HCT116 (cell line): ENCODE results near the gene MRAS. TPM values are rescaled to one million over a fixed set of nuclear protein-coding genes. Genes with fewer than 3 reads are reported as not detected.

Source experiments
- ATAC-seq: fragments of 200-7000 bp; cut with Tn5 transposase; 2 replicates; pipeline ENCODE4 v1.9.1; 2020; ENCODE audit warnings: mild to moderate bottlenecking, moderate library complexity
- BruUV-seq: library from RNA; stranded (reverse); fragments of 400-500 nt; replicated peaks from 2 replicates; lab custom pipeline; 2021; lab: Mats Ljungman, UMichigan
- CTCF ChIA-PET: fragments of 300-600 bp; sonication (Branson Sonifier 250); formaldehyde crosslinking; loops from one replicate; lab custom pipeline; 2021; ENCODE audit warnings: antibody characterized with exemption; lab: Charles Lee
- POLR2A ChIA-PET: fragments of 300-600, 350-600 bp; sonication (Branson Sonifier 250); formaldehyde crosslinking; loops from one replicate; lab custom pipeline; 2021; ENCODE audit warnings: antibody characterized with exemption; lab: Charles Lee
- RAD21 ChIA-PET, 2 experiments: fragments of 300-600 bp; sonication (Branson Sonifier 250); formaldehyde crosslinking; loops; one replicate each; lab custom pipeline; 2023; ENCODE audit warnings: low total read pairs in 2 of 2; ENCODE audit not compliant: uncharacterized antibody in 2 of 2, unreplicated experiment in 2 of 2, low non-redundant PET in 1 of 2; lab: Charles Lee
- DNase-seq: peaks from one replicate; pipeline ENCODE4 v3.0.0-alpha.2; 2010; ENCODE audit warnings: low read depth, low spot score
- H2AFZ ChIP-seq: fragments of 200-600 bp; shearing (Covaris generic), sonication (generic); 2 replicates; pipeline ENCODE4 v1.6.1; 2017; ENCODE audit warnings: low read depth, mixed run types, mixed read lengths, antibody characterized with exemption, low read length; ENCODE audit not compliant: poor library complexity, severe bottlenecking
- H3K27ac ChIP-seq: 2 replicates; pipeline ENCODE4 v1.5.1; 2012; ENCODE audit warnings: low read depth, low read length
- H3K27me3 ChIP-seq: fragments of 200-600 bp; sonication (generic); 2 replicates; pipeline ENCODE4 v1.6.1; 2016; ENCODE audit warnings: mixed run types, low read length, mixed read lengths; ENCODE audit not compliant: insufficient read depth
- H3K36me3 ChIP-seq, 2 experiments: fragments of 200-500 bp in 1 of 2; fragments of 200-600 bp in 1 of 2; sonication (Bioruptor generic) in 1 of 2; sonication (generic) in 1 of 2; 2 replicates each; pipeline versions ENCODE4 v1.5.1 to v1.6.1; 2014 to 2016; ENCODE audit warnings: low read length in 2 of 2, inconsistent platforms in 1 of 2, mixed read lengths in 1 of 2, mixed run types in 1 of 2; ENCODE audit not compliant: insufficient read depth in 2 of 2, control insufficient read depth in 1 of 2
- H3K4me1 ChIP-seq, 2 experiments: fragments of 200-600 bp in 1 of 2; sonication (generic) in 1 of 2; 2 replicates each; pipeline versions ENCODE4 v1.5.1 to v1.6.1; 2012 to 2017; ENCODE audit warnings: low read length in 2 of 2, inconsistent platforms in 1 of 2, mild to moderate bottlenecking in 1 of 2, mixed read lengths in 1 of 2, mixed run types in 1 of 2, moderate library complexity in 1 of 2; ENCODE audit not compliant: insufficient read depth in 2 of 2, control insufficient read depth in 1 of 2
- H3K4me2 ChIP-seq: fragments of 200-600 bp; sonication (generic); 2 replicates; pipeline ENCODE4 v1.6.1; 2017; ENCODE audit warnings: mixed run types, low read length, mixed read lengths
- H3K4me3 ChIP-seq, 2 experiments: fragments of 200-600 bp in 1 of 2; sonication (generic) in 1 of 2; replicated peaks in 1 of 2; 2 replicates each; pipeline ENCODE4 v1.5.1; 2011 to 2016; ENCODE audit warnings: low read length in 2 of 2, control low read depth in 1 of 2, low read depth in 1 of 2, mild to moderate bottlenecking in 1 of 2, mixed read lengths in 1 of 2, mixed run types in 1 of 2
- H3K79me2 ChIP-seq: fragments of 200-600 bp; sonication (generic); 2 replicates; pipeline ENCODE4 v1.6.1; 2017; ENCODE audit warnings: mild to moderate bottlenecking, mixed run types, low read length, moderate library complexity, mixed read lengths; ENCODE audit not compliant: insufficient read depth
- H3K9ac ChIP-seq: fragments of 200-600 bp; sonication (generic); 2 replicates; pipeline ENCODE4 v1.6.1; 2016; ENCODE audit warnings: low read length, mixed read lengths
- H3K9me2 ChIP-seq: fragments of 200-600 bp; sonication (generic), shearing (Covaris generic); 2 replicates; pipeline ENCODE4 v1.6.1; 2017; ENCODE audit warnings: mixed run types, mild to moderate bottlenecking, moderate library complexity; ENCODE audit not compliant: insufficient read depth
- H3K9me3 ChIP-seq, 2 experiments: fragments of 200-500 bp in 1 of 2; fragments of 200-600 bp in 1 of 2; sonication (Bioruptor generic) in 1 of 2; sonication (generic) in 1 of 2; 2 replicates each; pipeline ENCODE4 v1.6.1; 2014 to 2017; ENCODE audit warnings: low read length in 2 of 2, mixed read lengths in 2 of 2, inconsistent platforms in 1 of 2, low read depth in 1 of 2, mild to moderate bottlenecking in 1 of 2, mixed run types in 1 of 2, moderate library complexity in 1 of 2; ENCODE audit not compliant: control insufficient read depth in 1 of 2, insufficient read depth in 1 of 2
- H4K20me1 ChIP-seq: fragments of 200-600 bp; sonication (generic), shearing (Covaris generic); 2 replicates; pipeline ENCODE4 v1.6.1; 2017; ENCODE audit warnings: mixed run types, mild to moderate bottlenecking, moderate library complexity; ENCODE audit not compliant: insufficient read depth
- CBX3 ChIP-seq: IDR thresholded peaks from 2 replicates; pipeline ENCODE4 v1.6.1; 2012; ENCODE audit warnings: low read depth
- CEBPB ChIP-seq: IDR thresholded peaks from 2 replicates; pipeline ENCODE4 v1.6.1; 2012; ENCODE audit warnings: low read depth
- EGR1 ChIP-seq: IDR thresholded peaks from 2 replicates; pipeline ENCODE4 v1.6.1; 2012; ENCODE audit warnings: low read depth
- ELF1 ChIP-seq: IDR thresholded peaks from 2 replicates; pipeline ENCODE4 v1.6.1; 2012; ENCODE audit warnings: low read depth, borderline replicate concordance
- EZH2 ChIP-seq: fragments of 200-600 bp; sonication (generic); IDR thresholded peaks from 2 replicates; pipeline ENCODE4 v1.6.1; 2017; ENCODE audit warnings: antibody characterized with exemption, mixed run types
- EZH2phosphoT487 ChIP-seq: fragments of 200-600 bp; IDR thresholded peaks from 2 replicates; pipeline ENCODE4 v1.6.1; 2018; ENCODE audit warnings: antibody characterized with exemption, borderline replicate concordance
- FOSL1 ChIP-seq: IDR thresholded peaks from 2 replicates; pipeline ENCODE4 v1.6.1; 2012; ENCODE audit warnings: low read depth
- JUND ChIP-seq: IDR thresholded peaks from 2 replicates; pipeline ENCODE4 v1.6.1; 2012
- POLR2A ChIP-seq: IDR thresholded peaks from 2 replicates; pipeline ENCODE4 v1.7.0; 2011; ENCODE audit warnings: borderline replicate concordance; ENCODE audit not compliant: insufficient read depth, insufficient read length; ENCODE audit errors: extremely low read depth
- POLR2AphosphoS5 ChIP-seq: IDR thresholded peaks from 2 replicates; pipeline ENCODE4 v1.6.1; 2011; ENCODE audit warnings: mild to moderate bottlenecking, low read depth, low read length, moderate library complexity
- RAD21 ChIP-seq: IDR thresholded peaks from 2 replicates; pipeline ENCODE4 v1.6.1; 2012; ENCODE audit warnings: low read depth, mild to moderate bottlenecking
- SIN3A ChIP-seq: IDR thresholded peaks from 2 replicates; pipeline ENCODE4 v1.6.1; 2012; ENCODE audit warnings: low read depth
- SP1 ChIP-seq: IDR thresholded peaks from 2 replicates; pipeline ENCODE4 v1.6.1; 2012; ENCODE audit warnings: low read depth
- TCF7L2 ChIP-seq: IDR thresholded peaks from 2 replicates; pipeline ENCODE4 v1.7.0; 2011; ENCODE audit warnings: borderline replicate concordance, inconsistent platforms; ENCODE audit not compliant: insufficient read depth, insufficient read length; ENCODE audit errors: extremely low read depth
- YY1 ChIP-seq: IDR thresholded peaks from 2 replicates; pipeline ENCODE4 v1.6.1; 2011; ENCODE audit warnings: low read length, low read depth, moderate library complexity, mild to moderate bottlenecking; ENCODE audit not compliant: insufficient replicate concordance; ENCODE audit errors: extremely low read depth
- ZFX ChIP-seq: fragments of 450-650 bp; IDR thresholded peaks from 2 replicates; pipeline ENCODE4 v1.6.1; 2017
- ZNF274 ChIP-seq: fragments of 200-500 bp; sonication (Bioruptor generic); IDR thresholded peaks from 2 replicates; pipeline ENCODE4 v1.6.1; 2014; ENCODE audit warnings: mild to moderate bottlenecking, low read depth, low read length, inconsistent platforms
- intact Hi-C: fragments of 100-400 bp; cut with micrococcal nuclease; formaldehyde crosslinking; loops from 2 replicates; pipeline ENCODE4 v1.10.0; 2022
- total RNA-seq: library from RNA; stranded (reverse); gene quantifications from one replicate; pipeline ENCODE4 v1.2.1, GENCODE V29; 2021; ENCODE audit not compliant: unreplicated experiment
- TF ChIP-seq, protein P1 (sequence below): IDR thresholded peaks from 2 replicates; pipeline ENCODE4 v1.6.1; 2011; ENCODE audit warnings: mild to moderate bottlenecking, low read length, moderate library complexity; ENCODE audit not compliant: insufficient replicate concordance; ENCODE audit errors: extremely low read depth
- TF ChIP-seq, protein P2 (sequence below): IDR thresholded peaks from 2 replicates; pipeline ENCODE4 v1.6.1; 2012

The MRAS gene
- total RNA-seq, 1 experiment from 2014 or later = 13.5 TPM

DNA sequence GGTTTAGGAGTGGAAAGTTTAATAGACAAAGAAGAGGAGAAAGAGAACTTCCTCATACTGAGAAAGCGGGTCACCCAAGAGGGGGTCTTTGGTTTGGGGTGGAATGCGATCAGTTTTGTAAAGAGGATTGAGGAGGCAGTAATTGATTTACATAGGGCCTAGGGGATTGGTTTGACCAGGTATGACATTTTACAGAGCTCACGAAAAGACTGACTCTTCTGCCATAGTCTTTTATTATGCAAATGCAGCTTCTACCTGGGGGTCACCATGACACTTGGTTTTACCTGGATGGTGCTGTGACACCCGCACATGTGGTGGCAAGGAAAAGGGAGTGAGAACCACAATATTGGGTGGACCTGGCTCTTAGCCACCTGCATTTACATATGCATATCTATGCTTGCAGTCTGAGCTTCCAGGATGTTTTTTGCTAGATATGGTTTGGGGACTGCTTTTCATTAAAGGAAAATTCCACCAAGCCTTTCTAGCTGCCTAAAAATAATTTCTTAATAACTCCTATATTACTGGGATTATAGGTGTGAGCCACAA lies 11.9 kb upstream of the MRAS start:
- POLR2A ChIA-PET = no interaction called here
- ATAC-seq = no peak

More for the DNA sequence above, 11.9 kb upstream of the MRAS start:
- Histone ChIP-seq H3K36me3 (no peaks in the 10 kb centered on the region), H3K9me3 (no peaks in the 10 kb centered on the region), H3K4me1 (peaks cover 3 to 18% of the 10 kb centered on the region in 2 experiments; a peak in 3 of 4 replicates), H3K27ac (no peak overlapping the region), H3K4me2 (no peak overlapping the region), H4K20me1 (no peaks in the 10 kb centered on the region), H3K27me3 (no peaks in the 10 kb centered on the region), H3K9ac (no peak overlapping the region), H2AFZ (no peak overlapping the region), H3K4me3 (no peak overlapping the region), H3K79me2 (no peaks in the 10 kb centered on the region), H3K9me2 (no peaks in the 10 kb centered on the region)
- no peak for DNase-seq
- TF ChIP-seq EZH2 (no peak), ELF1 (no peak), EZH2phosphoT487 (no peak), SIN3A (no peak), RAD21 (no peak), CEBPB (no peak), CBX3 (no peak), ZFX (no peak), POLR2A (no peak), TCF7L2 (no peak), YY1 (no peak), JUND (no peak), EGR1 (no peak), ZNF274 (no peak), FOSL1 (no peak), POLR2AphosphoS5 (no peak), SP1 (no peak)
- TF ChIP-seq, protein P1, sequence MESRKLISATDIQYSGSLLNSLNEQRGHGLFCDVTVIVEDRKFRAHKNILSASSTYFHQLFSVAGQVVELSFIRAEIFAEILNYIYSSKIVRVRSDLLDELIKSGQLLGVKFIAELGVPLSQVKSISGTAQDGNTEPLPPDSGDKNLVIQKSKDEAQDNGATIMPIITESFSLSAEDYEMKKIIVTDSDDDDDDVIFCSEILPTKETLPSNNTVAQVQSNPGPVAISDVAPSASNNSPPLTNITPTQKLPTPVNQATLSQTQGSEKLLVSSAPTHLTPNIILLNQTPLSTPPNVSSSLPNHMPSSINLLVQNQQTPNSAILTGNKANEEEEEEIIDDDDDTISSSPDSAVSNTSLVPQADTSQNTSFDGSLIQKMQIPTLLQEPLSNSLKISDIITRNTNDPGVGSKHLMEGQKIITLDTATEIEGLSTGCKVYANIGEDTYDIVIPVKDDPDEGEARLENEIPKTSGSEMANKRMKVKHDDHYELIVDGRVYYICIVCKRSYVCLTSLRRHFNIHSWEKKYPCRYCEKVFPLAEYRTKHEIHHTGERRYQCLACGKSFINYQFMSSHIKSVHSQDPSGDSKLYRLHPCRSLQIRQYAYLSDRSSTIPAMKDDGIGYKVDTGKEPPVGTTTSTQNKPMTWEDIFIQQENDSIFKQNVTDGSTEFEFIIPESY = no peak
- TF ChIP-seq, protein P2, sequence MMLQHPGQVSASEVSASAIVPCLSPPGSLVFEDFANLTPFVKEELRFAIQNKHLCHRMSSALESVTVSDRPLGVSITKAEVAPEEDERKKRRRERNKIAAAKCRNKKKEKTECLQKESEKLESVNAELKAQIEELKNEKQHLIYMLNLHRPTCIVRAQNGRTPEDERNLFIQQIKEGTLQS = no peak
- BruUV-seq = no TSS peak
- RAD21 ChIA-PET = interaction anchor here in 1 of 2 experiments (0.6 kb wide), 1 partner anchor 545 kb away, joined by 4 read pairs; no protein-coding TSS in a partner anchor
- intact Hi-C loops = no loop called here
- CTCF ChIA-PET = no interaction called here
